Measurements from ENCODE around the gene PIEZO2.

Gene PIEZO2

GRCh38 chr18:10689236-10690034, 459.9 kb downstream of the PIEZO2 start:
- Mint-ChIP-seq H3K9me3 (no peaks in the 10 kb centered on the region), H3K27me3 (ENCODE audit: low read depth) (peaks cover 3% of the 10 kb centered on the region), H3K4me3 (no peak overlapping the region), H3K36me3 (ENCODE audit: low read depth) (no peaks in the 10 kb centered on the region), H3K4me1 (ENCODE audit: low read depth) (no peaks in the 10 kb centered on the region), H3K27ac (no peak overlapping the region)

- Mint-ChIP-seq H3K36me3 (ENCODE audit: low read depth) (no peaks in the 10 kb centered on the region), H3K4me3 (no peak overlapping the region), H3K4me1 (ENCODE audit: low read depth) (no peaks in the 10 kb centered on the region), H3K9me3 (no peaks in the 10 kb centered on the region), H3K27me3 (ENCODE audit: low read depth) (peaks cover 3% of the 10 kb centered on the region), H3K27ac (no peak overlapping the region)
Measured at GRCh38 chr18:10688766-10689165, 460.6 kb downstream of the PIEZO2 start.

GRCh38 chr18:10687161-10687925, 462.0 kb downstream of the PIEZO2 start:
- H3K4me1 Mint-ChIP-seq (ENCODE audit: low read depth), result no peaks in the 10 kb centered on the region
- no peak overlapping the region for H3K27ac Mint-ChIP-seq
- H3K36me3 Mint-ChIP-seq (ENCODE audit: low read depth), result no peaks in the 10 kb centered on the region
- no peaks in the 10 kb centered on the region for H3K27me3 Mint-ChIP-seq (ENCODE audit: low read depth)
- H3K9me3 Mint-ChIP-seq, result no peaks in the 10 kb centered on the region
- H3K4me3 Mint-ChIP-seq, result no peak overlapping the region

- Mint-ChIP-seq H3K27ac (no peak overlapping the region), H3K4me3 (no peak overlapping the region), H3K36me3 (ENCODE audit: low read depth) (no peaks in the 10 kb centered on the region), H3K27me3 (ENCODE audit: low read depth) (no peaks in the 10 kb centered on the region), H3K4me1 (ENCODE audit: low read depth) (no peaks in the 10 kb centered on the region), H3K9me3 (no peaks in the 10 kb centered on the region)
Measured at GRCh38 chr18:10686308-10686707, 463.1 kb downstream of the PIEZO2 start.

- H3K4me3 Mint-ChIP-seq, result no peak overlapping the region
- no peaks in the 10 kb centered on the region for H3K4me1 Mint-ChIP-seq (ENCODE audit: low read depth)
- H3K27ac Mint-ChIP-seq, result no peak overlapping the region
- peaks cover under 1% of the 10 kb centered on the region for H3K27me3 Mint-ChIP-seq (ENCODE audit: low read depth)
- no peaks in the 10 kb centered on the region for H3K36me3 Mint-ChIP-seq (ENCODE audit: low read depth)
- no peaks in the 10 kb centered on the region for H3K9me3 Mint-ChIP-seq
Measured at GRCh38 chr18:10685484-10685883, 463.9 kb downstream of the PIEZO2 start.

DNA sequence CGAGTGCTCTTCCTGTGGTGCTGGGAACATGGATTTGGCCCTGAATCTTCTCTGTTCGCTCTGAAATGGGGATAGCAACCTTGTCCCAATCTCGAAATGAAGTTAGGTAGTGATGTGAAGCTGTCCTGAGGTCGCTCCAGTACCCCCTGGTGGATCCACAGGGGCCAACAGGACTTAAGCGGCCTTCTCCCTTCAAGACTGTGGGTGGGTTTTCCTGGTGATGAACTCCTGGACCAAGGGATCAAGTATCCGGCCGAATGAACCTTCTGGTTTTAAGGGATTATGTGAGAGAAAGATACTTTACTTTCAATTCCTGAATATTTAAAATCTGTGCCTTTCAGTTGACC, 467.0 kb downstream of the PIEZO2 start:
- Mint-ChIP-seq H3K36me3 (ENCODE audit: low read depth) (no peaks in the 10 kb centered on the region), H3K9me3 (no peaks in the 10 kb centered on the region), H3K4me1 (ENCODE audit: low read depth) (no peaks in the 10 kb centered on the region), H3K4me3 (no peak overlapping the region), H3K27ac (no peak overlapping the region), H3K27me3 (ENCODE audit: low read depth) (peaks cover 9% of the 10 kb centered on the region)

- Mint-ChIP-seq H3K27ac (no peak overlapping the region), H3K4me1 (ENCODE audit: low read depth) (no peaks in the 10 kb centered on the region), H3K4me3 (no peak overlapping the region), H3K9me3 (no peaks in the 10 kb centered on the region), H3K27me3 (ENCODE audit: low read depth) (peaks cover 9% of the 10 kb centered on the region), H3K36me3 (ENCODE audit: low read depth) (no peaks in the 10 kb centered on the region)
Measured at GRCh38 chr18:10681581-10682367, 467.6 kb downstream of the PIEZO2 start.

DNA sequence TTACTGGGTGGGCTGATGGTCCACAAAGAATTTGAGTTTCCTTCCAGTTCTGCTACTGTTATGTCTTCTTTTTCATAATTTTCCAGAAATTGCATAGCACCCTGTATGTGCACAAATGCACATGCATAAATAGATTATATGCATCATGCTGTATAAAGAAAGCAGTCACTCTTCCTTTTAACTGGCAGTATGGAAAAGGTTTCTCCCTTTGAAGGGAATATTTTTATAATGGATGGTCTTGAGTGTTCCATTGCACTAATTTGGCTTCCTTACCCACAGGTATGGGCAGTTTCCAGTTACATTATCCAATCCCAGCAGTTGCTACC, 469.1 kb downstream of the PIEZO2 start:
- Mint-ChIP-seq H3K27me3 (ENCODE audit: low read depth) (peaks cover 9% of the 10 kb centered on the region), H3K36me3 (ENCODE audit: low read depth) (no peaks in the 10 kb centered on the region), H3K9me3 (no peaks in the 10 kb centered on the region), H3K4me3 (no peak overlapping the region), H3K27ac (no peak overlapping the region), H3K4me1 (ENCODE audit: low read depth) (no peaks in the 10 kb centered on the region)

- H3K36me3 Mint-ChIP-seq (ENCODE audit: low read depth), result no peaks in the 10 kb centered on the region
- no peaks in the 10 kb centered on the region for H3K9me3 Mint-ChIP-seq
- H3K27me3 Mint-ChIP-seq (ENCODE audit: low read depth), result peaks cover 9% of the 10 kb centered on the region
- H3K4me1 Mint-ChIP-seq (ENCODE audit: low read depth), result no peaks in the 10 kb centered on the region
- H3K27ac Mint-ChIP-seq, result no peak overlapping the region
- H3K4me3 Mint-ChIP-seq, result no peak overlapping the region
Measured at GRCh38 chr18:10679557-10680270, 469.7 kb downstream of the PIEZO2 start.

DNA sequence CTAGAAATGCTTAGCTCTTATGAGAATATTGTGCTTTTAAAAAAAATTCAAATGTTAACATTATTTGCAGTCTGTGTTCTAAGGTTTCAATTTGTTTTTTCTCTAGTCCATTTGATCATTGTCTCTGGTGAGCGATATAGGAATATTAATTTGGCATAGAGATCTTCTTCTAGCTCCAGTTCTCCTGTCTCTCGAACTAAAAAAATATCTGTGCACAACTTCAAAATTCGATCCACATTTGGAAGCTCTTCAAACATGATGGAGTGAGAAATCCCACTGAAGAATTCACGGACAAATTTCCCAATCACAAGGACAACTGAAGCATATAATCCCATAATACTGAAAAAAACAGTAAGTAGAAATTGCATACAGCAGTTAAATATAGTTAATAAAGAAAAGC, 477.9 kb downstream of the PIEZO2 start:
- no peak overlapping the region for H3K27ac Mint-ChIP-seq
- H3K4me3 Mint-ChIP-seq, result no peak overlapping the region
- H3K27me3 Mint-ChIP-seq (ENCODE audit: low read depth), result no peaks in the 10 kb centered on the region
- H3K36me3 Mint-ChIP-seq (ENCODE audit: low read depth), result no peaks in the 10 kb centered on the region
- H3K9me3 Mint-ChIP-seq, result no peaks in the 10 kb centered on the region
- no peaks in the 10 kb centered on the region for H3K4me1 Mint-ChIP-seq (ENCODE audit: low read depth)

DNA sequence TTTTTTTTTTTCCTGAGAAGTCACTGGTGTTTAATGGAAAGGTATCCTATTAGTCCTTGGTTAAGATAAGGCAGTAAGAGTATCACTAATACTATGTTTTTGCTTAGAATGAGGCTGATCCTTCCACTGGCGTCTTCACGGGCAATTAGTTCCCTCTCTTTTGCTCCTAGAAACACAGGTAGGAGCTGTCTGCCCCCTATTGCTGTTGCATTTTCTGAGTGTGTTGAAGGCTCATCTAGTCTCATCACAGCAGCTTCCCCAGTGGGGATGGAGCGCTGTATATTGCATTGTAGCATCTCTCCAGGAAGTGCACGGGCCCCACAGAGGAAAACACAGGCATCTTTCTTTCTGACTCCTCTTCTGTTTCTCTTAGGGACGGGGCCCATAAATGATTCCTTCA, 478.5 kb downstream of the PIEZO2 start:
- no peaks in the 10 kb centered on the region for H3K9me3 Mint-ChIP-seq
- H3K27me3 Mint-ChIP-seq (ENCODE audit: low read depth), result no peaks in the 10 kb centered on the region
- no peak overlapping the region for H3K4me3 Mint-ChIP-seq
- no peak overlapping the region for H3K27ac Mint-ChIP-seq
- H3K36me3 Mint-ChIP-seq (ENCODE audit: low read depth), result no peaks in the 10 kb centered on the region
- H3K4me1 Mint-ChIP-seq (ENCODE audit: low read depth), result no peaks in the 10 kb centered on the region

DNA sequence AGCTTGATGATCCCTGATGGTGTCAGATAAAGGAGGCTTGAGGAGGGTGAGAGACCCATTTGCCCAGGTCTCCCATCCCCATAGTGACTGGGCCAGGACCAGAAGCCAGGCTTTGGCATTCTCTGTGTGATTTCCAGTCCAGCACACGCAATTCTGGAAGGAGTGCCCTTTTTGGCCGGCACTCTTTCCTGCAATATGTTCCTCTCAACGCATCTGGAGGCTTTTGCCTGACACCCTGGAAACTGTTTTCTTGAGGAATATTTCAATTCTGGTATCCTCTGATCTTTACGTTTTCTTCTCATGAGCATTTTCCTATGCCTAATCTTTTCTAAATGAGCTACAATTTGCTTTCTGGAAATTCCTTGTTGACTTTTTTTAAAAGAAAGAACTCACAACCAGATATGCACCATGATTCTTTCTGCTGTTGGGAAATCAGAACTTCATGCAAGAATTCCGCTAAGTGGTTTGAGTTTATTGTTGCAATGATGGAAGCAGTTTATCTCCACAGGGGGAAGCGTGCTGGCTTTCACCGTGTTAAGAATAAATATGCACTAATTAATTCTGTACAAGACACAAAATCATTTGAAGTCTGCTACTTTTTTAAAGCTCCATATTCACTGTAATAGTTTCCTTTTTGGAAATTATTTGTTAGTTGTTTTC, 479.8 kb downstream of the PIEZO2 start:
- Mint-ChIP-seq H3K9me3 (no peaks in the 10 kb centered on the region), H3K4me1 (ENCODE audit: low read depth) (no peaks in the 10 kb centered on the region), H3K36me3 (ENCODE audit: low read depth) (no peaks in the 10 kb centered on the region), H3K27ac (no peak overlapping the region), H3K27me3 (ENCODE audit: low read depth) (no peaks in the 10 kb centered on the region), H3K4me3 (no peak overlapping the region)

DNA sequence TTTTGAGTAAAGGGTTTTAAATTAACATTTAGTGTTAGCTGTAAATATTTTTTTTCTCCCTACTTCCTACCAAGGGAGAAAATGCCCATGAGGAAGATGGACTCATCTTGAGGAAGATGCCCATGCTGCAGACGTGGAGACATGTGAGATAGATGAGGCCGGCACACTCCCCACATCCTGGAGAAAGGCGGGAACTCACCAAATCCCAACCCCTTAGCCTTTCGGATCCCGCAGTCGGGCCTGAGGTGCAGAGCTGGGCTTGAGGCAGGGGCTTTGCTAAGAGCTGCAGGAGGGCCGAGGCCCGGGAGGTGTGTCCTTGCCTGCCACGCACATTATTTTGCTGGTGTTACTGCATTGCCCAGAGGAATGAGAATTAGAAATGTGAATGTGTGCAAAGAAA, 485.6 kb downstream of the PIEZO2 start:
- H3K36me3 Mint-ChIP-seq (ENCODE audit: low read depth), result no peaks in the 10 kb centered on the region
- H3K4me3 Mint-ChIP-seq, result no peak overlapping the region
- no peaks in the 10 kb centered on the region for H3K27me3 Mint-ChIP-seq (ENCODE audit: low read depth)
- no peaks in the 10 kb centered on the region for H3K9me3 Mint-ChIP-seq
- H3K27ac Mint-ChIP-seq, result no peak overlapping the region
- H3K4me1 Mint-ChIP-seq (ENCODE audit: low read depth), result no peaks in the 10 kb centered on the region

DNA sequence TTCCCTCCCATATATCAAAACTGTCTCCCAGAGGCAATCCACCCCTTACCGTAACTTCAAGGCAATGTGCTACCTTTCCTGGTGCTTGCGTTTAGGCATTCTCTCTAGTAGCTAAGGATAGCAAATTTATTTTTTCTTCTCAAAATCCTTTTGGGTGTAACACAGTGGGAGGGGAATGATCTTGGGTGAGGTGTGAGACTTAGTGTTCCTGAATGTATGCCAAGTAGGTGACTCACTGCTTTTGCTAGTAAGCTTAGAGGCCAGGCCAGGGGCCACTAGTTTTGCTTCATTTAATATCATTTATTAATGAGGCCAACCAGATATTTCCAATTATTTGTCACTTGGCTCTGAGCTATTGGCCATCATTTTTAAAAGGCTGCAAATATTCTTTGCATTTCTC, 488.1 kb downstream of the PIEZO2 start:
- no peaks in the 10 kb centered on the region for H3K36me3 Mint-ChIP-seq (ENCODE audit: low read depth)
- no peaks in the 10 kb centered on the region for H3K9me3 Mint-ChIP-seq
- no peak overlapping the region for H3K4me3 Mint-ChIP-seq
- no peaks in the 10 kb centered on the region for H3K27me3 Mint-ChIP-seq (ENCODE audit: low read depth)
- no peak overlapping the region for H3K27ac Mint-ChIP-seq
- no peaks in the 10 kb centered on the region for H3K4me1 Mint-ChIP-seq (ENCODE audit: low read depth)

All from T-helper 1 cell treated with Interleukin-12 subunit alpha and Interleukin-12 subunit beta and Interleukin-4 antibody, amounts not matched to agents 30 μg/mL and 1 μg/mL, for 36 hours (primary cell).